OCI-LY7 (cell line): ENCODE results near the gene GCLC. TPM values are rescaled to one million over a fixed set of nuclear protein-coding genes. Genes with fewer than 3 reads are reported as not detected.

Source experiments
- BruUV-seq: library from RNA; stranded (reverse); fragments of 400-500 nt; replicated peaks from 2 replicates; lab custom pipeline; 2021; lab: Mats Ljungman, UMichigan
- CTCF ChIA-PET: fragments of 300-600 bp; sonication (Branson Sonifier 250); formaldehyde crosslinking; loops from one replicate; lab custom pipeline; 2022; ENCODE audit warnings: antibody characterized with exemption; ENCODE audit not compliant: unreplicated experiment; lab: Charles Lee
- POLR2A ChIA-PET: fragments of 300-600 bp; sonication (Branson Sonifier 250); formaldehyde crosslinking; loops from one replicate; lab custom pipeline; 2022; ENCODE audit warnings: antibody characterized with exemption; lab: Charles Lee
- DNase-seq: peaks from one replicate; pipeline ENCODE4 v3.0.0-alpha.2; 2015; ENCODE audit warnings: low spot score
- H2AFZ ChIP-seq: fragments of 200-600 bp; sonication (generic), shearing (Covaris generic); 2 replicates; pipeline ENCODE4 v1.6.1; 2014; ENCODE audit warnings: mild to moderate bottlenecking, antibody characterized with exemption, low read length, moderate library complexity
- H3K27ac ChIP-seq: fragments of 200-600 bp; sonication (generic); 2 replicates; pipeline ENCODE4 v1.5.1; 2014; ENCODE audit warnings: mixed run types, low read depth, mild to moderate bottlenecking, moderate library complexity, low read length, inconsistent platforms; ENCODE audit not compliant: poor library complexity, severe bottlenecking
- H3K36me3 ChIP-seq: fragments of 200-600 bp; sonication (generic); 2 replicates; pipeline ENCODE4 v1.6.1; 2014; ENCODE audit warnings: mild to moderate bottlenecking, antibody characterized with exemption, low read length, moderate library complexity, mixed read lengths; ENCODE audit not compliant: insufficient read depth
- H3K4me1 ChIP-seq: fragments of 200-600 bp; sonication (generic); 2 replicates; pipeline ENCODE4 v1.5.1; 2014; ENCODE audit warnings: mild to moderate bottlenecking, low read length; ENCODE audit not compliant: insufficient read depth, poor library complexity, severe bottlenecking
- H3K4me2 ChIP-seq: fragments of 200-600 bp; sonication (generic); 2 replicates; pipeline ENCODE4 v1.6.1; 2014; ENCODE audit warnings: mild to moderate bottlenecking, low read length
- H3K4me3 ChIP-seq: fragments of 200-600 bp; sonication (generic); 2 replicates; pipeline ENCODE4 v1.5.1; 2014; ENCODE audit warnings: mild to moderate bottlenecking, low read depth, low read length; ENCODE audit not compliant: poor library complexity, severe bottlenecking
- H3K79me2 ChIP-seq: fragments of 200-600 bp; sonication (generic); 2 replicates; pipeline ENCODE4 v1.6.1; 2016; ENCODE audit warnings: low read depth, mild to moderate bottlenecking, low read length, moderate library complexity, mixed read lengths; ENCODE audit not compliant: insufficient read depth
- H3K9me2 ChIP-seq: fragments of 200-600 bp; sonication (generic); 2 replicates; pipeline ENCODE4 v1.6.1; 2016; ENCODE audit warnings: mild to moderate bottlenecking, low read length, mixed read lengths; ENCODE audit not compliant: insufficient read depth
- H3K9me3 ChIP-seq: fragments of 200-600 bp; sonication (generic); 2 replicates; pipeline ENCODE4 v1.6.1; 2014; ENCODE audit warnings: mild to moderate bottlenecking, mixed run types, low read length, mixed read lengths
- H4K20me1 ChIP-seq: fragments of 200-600 bp; sonication (generic); 2 replicates; pipeline ENCODE4 v1.6.1; 2014; ENCODE audit warnings: mild to moderate bottlenecking, antibody characterized with exemption, low read length, moderate library complexity, mixed read lengths; ENCODE audit not compliant: insufficient read depth
- EZH2phosphoT487 ChIP-seq: fragments of 200-600 bp; sonication (generic); IDR thresholded peaks from 2 replicates; pipeline ENCODE4 v1.6.1; 2018; ENCODE audit warnings: low read depth, borderline replicate concordance, mild to moderate bottlenecking, mixed run types, antibody characterized with exemption, low read length, moderate library complexity, mixed read lengths
- intact Hi-C: fragments of 100-400 bp; cut with micrococcal nuclease; formaldehyde crosslinking; loops from one replicate; pipeline ENCODE4 v1.10.0; 2022; ENCODE audit not compliant: unreplicated experiment
- total RNA-seq, 2 experiments: library from RNA; depleted of rRNA in 1 of 2; stranded (reverse); fragments of >200 nt in 1 of 2; shearing (Covaris generic) in 1 of 2; gene quantifications; 2 replicates each; pipeline ENCODE4 v1.2.3, GENCODE V29; 2014 to 2022
- TF ChIP-seq, protein P1 (sequence below): fragments of 200-600 bp; sonication (generic); conservative IDR thresholded peaks from 2 replicates; pipeline ENCODE4 v1.5.1; 2014; ENCODE audit warnings: mild to moderate bottlenecking, antibody characterized with exemption, low read length, moderate library complexity, mixed read lengths

The GCLC gene
- total RNA-seq, 2 experiments from 2014 or later: 14.3 to 30.4 TPM

GRCh38 chr6:53532942-53533341, 12.0 kb downstream of the GCLC start:
- no peaks in the 10 kb centered on the region for H3K4me1 ChIP-seq
- H3K4me3 ChIP-seq: no peak overlapping the region
- intact Hi-C loops: no loop called here
- H2AFZ ChIP-seq: no peak overlapping the region
- peaks cover 9% of the 10 kb centered on the region; the same call in 1 of the 2 replicates for H4K20me1 ChIP-seq
- BruUV-seq: no TSS peak
- H3K36me3 ChIP-seq: no peaks in the 10 kb centered on the region
- H3K79me2 ChIP-seq: peaks cover 47% of the 10 kb centered on the region; the same call in 1 of the 2 replicates
- H3K9me3 ChIP-seq: no peaks in the 10 kb centered on the region
- no peaks in the 10 kb centered on the region for H3K9me2 ChIP-seq
- H3K4me2 ChIP-seq: no peak overlapping the region
- ChIA-PET CTCF (no interaction called here), POLR2A (interaction anchor here (0.5 to 1.0 kb wide), 4 partner anchors 15 to 172 kb away, joined by 3 to 5 read pairs (median 4); no protein-coding TSS in a partner anchor)
- DNase-seq: no peak
- no peak overlapping the region for H3K27ac ChIP-seq
- no peak for TF ChIP-seq EZH2phosphoT487
- TF ChIP-seq, protein P1, sequence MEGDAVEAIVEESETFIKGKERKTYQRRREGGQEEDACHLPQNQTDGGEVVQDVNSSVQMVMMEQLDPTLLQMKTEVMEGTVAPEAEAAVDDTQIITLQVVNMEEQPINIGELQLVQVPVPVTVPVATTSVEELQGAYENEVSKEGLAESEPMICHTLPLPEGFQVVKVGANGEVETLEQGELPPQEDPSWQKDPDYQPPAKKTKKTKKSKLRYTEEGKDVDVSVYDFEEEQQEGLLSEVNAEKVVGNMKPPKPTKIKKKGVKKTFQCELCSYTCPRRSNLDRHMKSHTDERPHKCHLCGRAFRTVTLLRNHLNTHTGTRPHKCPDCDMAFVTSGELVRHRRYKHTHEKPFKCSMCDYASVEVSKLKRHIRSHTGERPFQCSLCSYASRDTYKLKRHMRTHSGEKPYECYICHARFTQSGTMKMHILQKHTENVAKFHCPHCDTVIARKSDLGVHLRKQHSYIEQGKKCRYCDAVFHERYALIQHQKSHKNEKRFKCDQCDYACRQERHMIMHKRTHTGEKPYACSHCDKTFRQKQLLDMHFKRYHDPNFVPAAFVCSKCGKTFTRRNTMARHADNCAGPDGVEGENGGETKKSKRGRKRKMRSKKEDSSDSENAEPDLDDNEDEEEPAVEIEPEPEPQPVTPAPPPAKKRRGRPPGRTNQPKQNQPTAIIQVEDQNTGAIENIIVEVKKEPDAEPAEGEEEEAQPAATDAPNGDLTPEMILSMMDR: no peak

DNA sequence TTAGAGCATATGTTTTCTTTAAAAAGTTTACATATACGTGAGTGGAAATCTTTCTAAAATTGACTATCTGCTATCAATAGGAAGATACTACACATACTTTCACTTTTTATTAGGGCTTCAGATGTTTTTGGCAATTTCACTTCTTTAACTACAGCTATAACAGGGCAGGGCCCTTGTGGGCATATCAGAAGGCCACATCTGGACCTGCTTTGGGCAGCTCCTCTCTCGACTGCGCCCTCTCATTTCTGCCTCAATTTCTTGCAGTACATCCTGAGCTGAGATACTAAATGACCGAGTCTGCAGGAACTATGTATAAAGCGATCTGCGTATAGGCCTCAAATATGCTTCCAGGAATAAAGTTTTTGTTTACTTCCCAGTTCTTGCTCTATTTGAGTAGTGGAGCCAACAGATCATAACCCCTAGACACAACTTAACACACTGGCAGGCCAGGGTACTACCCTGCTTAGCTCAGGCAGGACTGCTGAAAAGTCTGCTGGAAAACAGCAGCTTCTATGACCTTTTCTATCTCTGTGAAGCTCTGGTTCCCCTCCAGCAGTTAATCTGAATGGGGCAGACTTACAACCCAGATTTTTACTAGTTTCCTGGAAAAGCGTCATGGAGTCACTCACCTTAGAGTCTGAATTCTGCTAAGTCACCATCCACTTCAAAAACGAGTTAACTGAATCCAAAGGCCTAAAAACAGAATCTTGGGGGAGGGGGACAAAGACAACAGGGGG, 12.7 kb downstream of the GCLC start:
- BruUV-seq: no TSS peak
- Histone ChIP-seq H2AFZ (no peak overlapping the region), H4K20me1 (peaks cover 9% of the 10 kb centered on the region; the same call in 1 of the 2 replicates), H3K4me2 (no peak overlapping the region), H3K9me2 (no peaks in the 10 kb centered on the region), H3K27ac (no peak overlapping the region), H3K9me3 (no peaks in the 10 kb centered on the region), H3K79me2 (peaks cover 40% of the 10 kb centered on the region; the same call in 1 of the 2 replicates), H3K4me1 (no peaks in the 10 kb centered on the region), H3K36me3 (no peaks in the 10 kb centered on the region), H3K4me3 (no peak overlapping the region)
- TF ChIP-seq EZH2phosphoT487: no peak
- intact Hi-C loops: no loop called here
- ChIA-PET POLR2A (interaction anchor here (0.5 to 1.0 kb wide), 4 partner anchors 15 to 172 kb away, joined by 3 to 5 read pairs (median 3); no protein-coding TSS in a partner anchor), CTCF (no interaction called here)
- no peak for DNase-seq

GRCh38 chr6:53530780-53531386, 14.0 kb downstream of the GCLC start:
- Histone ChIP-seq H4K20me1 (peaks cover 9% of the 10 kb centered on the region; the same call in 1 of the 2 replicates), H3K79me2 (peaks cover 31% of the 10 kb centered on the region; the same call in 1 of the 2 replicates), H3K27ac (no peak overlapping the region), H3K9me2 (no peaks in the 10 kb centered on the region), H2AFZ (no peak overlapping the region), H3K36me3 (no peaks in the 10 kb centered on the region), H3K4me1 (no peaks in the 10 kb centered on the region), H3K9me3 (no peaks in the 10 kb centered on the region), H3K4me3 (no peak overlapping the region), H3K4me2 (no peak overlapping the region)
- intact Hi-C loops: no loop called here
- no peak for TF ChIP-seq EZH2phosphoT487
- TF ChIP-seq, protein P1: no peak
- CTCF ChIA-PET: no interaction called here
- POLR2A ChIA-PET: interaction anchor here (1.2 kb wide), 1 partner anchor 14 kb away, joined by 5 read pairs; no protein-coding TSS in a partner anchor
- no peak for DNase-seq
- BruUV-seq: no TSS peak
